GM21619 (cell line): Measurements from ENCODE around the gene MN1.

Experiments
- ATAC-seq: cut with Tn5 transposase; IDR thresholded peaks from one replicate; pipeline ENCODE4 v1.9.1; 2021; ENCODE audit not compliant: unreplicated experiment

Gene MN1

GRCh38 chr22:27719036-27719347 is 82.6 kb downstream of the MN1 start:
- ATAC-seq, result no peak

- ATAC-seq, result no peak
Observed at GRCh38 chr22:27718186-27719035, 83.1 kb downstream of the MN1 start.

- no peak for ATAC-seq
Observed at GRCh38 chr22:27717094-27717493, 84.5 kb downstream of the MN1 start.

GRCh38 chr22:27716074-27716473 is 85.5 kb downstream of the MN1 start:
- ATAC-seq, result no peak

GRCh38 chr22:27715106-27715505 is 86.5 kb downstream of the MN1 start:
- ATAC-seq, result no peak

GRCh38 chr22:27714068-27714467 is 87.5 kb downstream of the MN1 start:
- ATAC-seq, result no peak

GRCh38 chr22:27713461-27713860 is 88.1 kb downstream of the MN1 start:
- ATAC-seq, result no peak

GRCh38 chr22:27711756-27712155 is 89.8 kb downstream of the MN1 start:
- ATAC-seq, result no peak

GRCh38 chr22:27711012-27711411 is 90.5 kb downstream of the MN1 start:
- ATAC-seq, result no peak

- ATAC-seq, result no peak
Observed at GRCh38 chr22:27709919-27710675, 91.5 kb downstream of the MN1 start.

- no peak for ATAC-seq
Observed at GRCh38 chr22:27706489-27706888, 95.1 kb downstream of the MN1 start.

GRCh38 chr22:27705408-27706080 is 96.0 kb downstream of the MN1 start:
- ATAC-seq, result no peak

GRCh38 chr22:27704581-27704980 is 97.0 kb downstream of the MN1 start:
- ATAC-seq, result no peak

- ATAC-seq, result no peak
Observed at GRCh38 chr22:27699383-27700019, 102.1 kb downstream of the MN1 start.

- ATAC-seq, result no peak
Observed at GRCh38 chr22:27698813-27699212, 102.7 kb downstream of the MN1 start.
